ENCODE results near the gene PRKG2.
"Not testable (repeated sequence)": the region's sequence is repeated elsewhere in the genome, so short reads cannot be mapped to it uniquely, and the experiment has no call there.

Gene PRKG2

GRCh38 chr4:81153714-81154323 is 61.2 kb downstream of the PRKG2 start:
- H2AFZ ChIP-seq (ENCODE audit: insufficient read depth, low read length, poor library complexity), result peak overlapping the region; percentile 52
- no CpG with 5 or more reads among the region's 30 CpGs for WGBS (ENCODE audit: extremely low coverage, insufficient coverage, insufficient read length)
- H3K4me2 ChIP-seq (ENCODE audit: low read length), result peak overlapping the region; percentile 53
- peak overlapping the region; percentile 83 for H4K8ac ChIP-seq (ENCODE audit: low read depth, low read length)
- not testable (repeated sequence) for H3K18ac ChIP-seq (ENCODE audit: low read length); H3K9ac ChIP-seq (ENCODE audit: low read length); H3K36me3 ChIP-seq (ENCODE audit: control insufficient read depth in 1 of 2, insufficient read depth in 2 of 2, low read length in 2 of 2); H3K4me1 ChIP-seq (ENCODE audit: control insufficient read depth in 1 of 2, insufficient read depth in 2 of 2, low read length in 2 of 2); H2BK5ac ChIP-seq (ENCODE audit: low read depth, low read length, poor library complexity); H3K4ac ChIP-seq (ENCODE audit: low read depth, low read length); H3K9me3 ChIP-seq (ENCODE audit: insufficient read depth, low read depth, low read length); H2AK5ac ChIP-seq (ENCODE audit: low read length); H3K27me3 ChIP-seq (ENCODE audit: insufficient read depth, low read length); H3K79me1 ChIP-seq (ENCODE audit: low read length); H3K27ac ChIP-seq (ENCODE audit: low read depth, low read length); H2BK120ac ChIP-seq (ENCODE audit: insufficient read depth, low read length, poor library complexity); H3K23ac ChIP-seq (ENCODE audit: low read length); H2BK12ac ChIP-seq (ENCODE audit: low read length); H3K79me2 ChIP-seq (ENCODE audit: control insufficient read depth, insufficient read depth, low read length, poor library complexity)
- H4K12ac ChIP-seq (ENCODE audit: low read depth, low read length), result peak overlapping the region; percentile 51
- peak overlapping the region; percentile 84 for H3K14ac ChIP-seq (ENCODE audit: low read length)
- peak overlapping the region; percentile 66 for H3K4me3 ChIP-seq (ENCODE audit: low read depth, low read length)
- H4K91ac ChIP-seq (ENCODE audit: low read depth, low read length), result peak overlapping the region; percentile 79
- peak in 1 of 2 donors; percentile 24 for DNase-seq

GRCh38 chr4:81152839-81153713 is 61.9 kb downstream of the PRKG2 start:
- no peak overlapping the region for H4K12ac ChIP-seq (ENCODE audit: low read depth, low read length)
- H2AFZ ChIP-seq (ENCODE audit: insufficient read depth, low read length, poor library complexity), result no peak overlapping the region
- no peaks in the 10 kb centered on the region for H3K79me2 ChIP-seq (ENCODE audit: control insufficient read depth, insufficient read depth, low read length, poor library complexity)
- no peak overlapping the region for H3K9ac ChIP-seq (ENCODE audit: low read length)
- H3K9me3 ChIP-seq (ENCODE audit: insufficient read depth, low read depth, low read length), result no peaks in the 10 kb centered on the region
- no peak for DNase-seq
- H3K27ac ChIP-seq (ENCODE audit: low read depth, low read length), result no peak overlapping the region
- H3K36me3 ChIP-seq (ENCODE audit: control insufficient read depth in 1 of 2, insufficient read depth in 2 of 2, low read length in 2 of 2), result no peaks in the 10 kb centered on the region
- H3K4me2 ChIP-seq (ENCODE audit: low read length), result no peak overlapping the region
- no CpG with 5 or more reads among the region's 1 CpG for WGBS (ENCODE audit: extremely low coverage, insufficient coverage, insufficient read length)
- H2BK120ac ChIP-seq (ENCODE audit: insufficient read depth, low read length, poor library complexity), result no peak overlapping the region
- H3K4me3 ChIP-seq (ENCODE audit: low read depth, low read length), result no peak overlapping the region
- H2AK5ac ChIP-seq (ENCODE audit: low read length), result no peak overlapping the region
- H3K18ac ChIP-seq (ENCODE audit: low read length), result no peak overlapping the region
- H3K79me1 ChIP-seq (ENCODE audit: low read length), result no peaks in the 10 kb centered on the region
- H4K91ac ChIP-seq (ENCODE audit: low read depth, low read length), result no peak overlapping the region
- no peak overlapping the region for H3K4ac ChIP-seq (ENCODE audit: low read depth, low read length)
- H3K14ac ChIP-seq (ENCODE audit: low read length), result no peak overlapping the region
- H3K23ac ChIP-seq (ENCODE audit: low read length), result no peak overlapping the region
- no peak overlapping the region for H2BK5ac ChIP-seq (ENCODE audit: low read depth, low read length, poor library complexity)
- H3K4me1 ChIP-seq (ENCODE audit: control insufficient read depth in 1 of 2, insufficient read depth in 2 of 2, low read length in 2 of 2), result no peaks in the 10 kb centered on the region
- H4K8ac ChIP-seq (ENCODE audit: low read depth, low read length), result peak overlapping the region; percentile 28
- H2BK12ac ChIP-seq (ENCODE audit: low read length), result no peak overlapping the region
- H3K27me3 ChIP-seq (ENCODE audit: insufficient read depth, low read length), result no peaks in the 10 kb centered on the region

DNA sequence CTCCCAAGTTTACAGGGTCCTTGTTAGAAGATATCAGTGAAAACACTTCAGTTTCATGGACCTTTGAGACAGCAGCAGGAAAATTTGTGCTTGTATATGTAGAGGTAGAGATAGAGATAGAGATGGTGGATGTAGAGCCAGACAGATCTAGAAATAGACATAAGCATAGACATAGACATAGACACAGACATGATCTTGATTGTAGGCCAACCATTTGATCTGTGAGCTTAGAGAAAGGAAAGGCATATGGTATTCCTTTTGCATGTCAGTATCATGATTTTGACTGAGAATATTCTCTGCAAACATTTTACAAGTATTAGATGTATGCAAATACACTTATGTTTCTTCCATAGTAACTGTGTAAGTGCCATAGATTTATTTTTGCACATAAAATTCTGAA is 65.0 kb downstream of the PRKG2 start:
- no peak overlapping the region for H2AK5ac ChIP-seq (ENCODE audit: low read length)
- no peaks in the 10 kb centered on the region for H3K4me1 ChIP-seq (ENCODE audit: control insufficient read depth in 1 of 2, insufficient read depth in 2 of 2, low read length in 2 of 2)
- no peak overlapping the region for H2BK5ac ChIP-seq (ENCODE audit: low read depth, low read length, poor library complexity)
- H3K9ac ChIP-seq (ENCODE audit: low read length), result no peak overlapping the region
- H3K23ac ChIP-seq (ENCODE audit: low read length), result no peak overlapping the region
- H3K27me3 ChIP-seq (ENCODE audit: insufficient read depth, low read length), result no peaks in the 10 kb centered on the region
- H3K9me3 ChIP-seq (ENCODE audit: insufficient read depth, low read depth, low read length), result no peaks in the 10 kb centered on the region
- DNase-seq, result no peak
- H2BK12ac ChIP-seq (ENCODE audit: low read length), result no peak overlapping the region
- H3K4ac ChIP-seq (ENCODE audit: low read depth, low read length), result no peak overlapping the region
- no peak overlapping the region for H3K27ac ChIP-seq (ENCODE audit: low read depth, low read length)
- no peak overlapping the region for H3K4me3 ChIP-seq (ENCODE audit: low read depth, low read length)
- no peak overlapping the region for H3K14ac ChIP-seq (ENCODE audit: low read length)
- H3K79me1 ChIP-seq (ENCODE audit: low read length), result no peaks in the 10 kb centered on the region
- no peak overlapping the region for H4K8ac ChIP-seq (ENCODE audit: low read depth, low read length)
- H4K12ac ChIP-seq (ENCODE audit: low read depth, low read length), result no peak overlapping the region
- no peak overlapping the region for H3K18ac ChIP-seq (ENCODE audit: low read length)
- no peak overlapping the region for H4K91ac ChIP-seq (ENCODE audit: low read depth, low read length)
- no peak overlapping the region for H2AFZ ChIP-seq (ENCODE audit: insufficient read depth, low read length, poor library complexity)
- H2BK120ac ChIP-seq (ENCODE audit: insufficient read depth, low read length, poor library complexity), result no peak overlapping the region
- H3K79me2 ChIP-seq (ENCODE audit: control insufficient read depth, insufficient read depth, low read length, poor library complexity), result no peaks in the 10 kb centered on the region
- H3K4me2 ChIP-seq (ENCODE audit: low read length), result no peak overlapping the region
- no peaks in the 10 kb centered on the region for H3K36me3 ChIP-seq (ENCODE audit: control insufficient read depth in 1 of 2, insufficient read depth in 2 of 2, low read length in 2 of 2)

GRCh38 chr4:81148576-81148975 is 66.4 kb downstream of the PRKG2 start:
- Histone ChIP-seq H4K91ac (ENCODE audit: low read depth, low read length) (no peak overlapping the region), H2BK120ac (ENCODE audit: insufficient read depth, low read length, poor library complexity) (no peak overlapping the region), H3K4me3 (ENCODE audit: low read depth, low read length) (no peak overlapping the region), H3K18ac (ENCODE audit: low read length) (no peak overlapping the region), H3K9ac (ENCODE audit: low read length) (no peak overlapping the region), H2BK12ac (ENCODE audit: low read length) (no peak overlapping the region), H4K8ac (ENCODE audit: low read depth, low read length) (no peak overlapping the region), H3K27me3 (ENCODE audit: insufficient read depth, low read length) (no peaks in the 10 kb centered on the region), H3K79me1 (ENCODE audit: low read length) (no peaks in the 10 kb centered on the region), H3K4me2 (ENCODE audit: low read length) (no peak overlapping the region), H3K36me3 (ENCODE audit: control insufficient read depth in 1 of 2, insufficient read depth in 2 of 2, low read length in 2 of 2) (no peaks in the 10 kb centered on the region), H2AFZ (ENCODE audit: insufficient read depth, low read length, poor library complexity) (no peak overlapping the region), H3K79me2 (ENCODE audit: control insufficient read depth, insufficient read depth, low read length, poor library complexity) (no peaks in the 10 kb centered on the region), H4K12ac (ENCODE audit: low read depth, low read length) (no peak overlapping the region), H3K9me3 (ENCODE audit: insufficient read depth, low read depth, low read length) (no peaks in the 10 kb centered on the region), H2BK5ac (ENCODE audit: low read depth, low read length, poor library complexity) (no peak overlapping the region), H2AK5ac (ENCODE audit: low read length) (no peak overlapping the region), H3K23ac (ENCODE audit: low read length) (no peak overlapping the region), H3K4me1 (ENCODE audit: control insufficient read depth in 1 of 2, insufficient read depth in 2 of 2, low read length in 2 of 2) (no peaks in the 10 kb centered on the region), H3K27ac (ENCODE audit: low read depth, low read length) (no peak overlapping the region), H3K14ac (ENCODE audit: low read length) (no peak overlapping the region), H3K4ac (ENCODE audit: low read depth, low read length) (no peak overlapping the region)
- no peak for DNase-seq
- WGBS (ENCODE audit: extremely low coverage, insufficient coverage, insufficient read length), result no CpG with 5 or more reads among the region's 6 CpGs
